Erythroblast (primary cell): ENCODE data around the gene HSD11B1L.
"Not testable (repeated sequence)": the region's sequence is repeated elsewhere in the genome, so short reads cannot be mapped to it uniquely, and the experiment has no call there.

ENCODE experiments used
- GATA1 ChIP-seq: IDR thresholded peaks from 2 replicates; pipeline ENCODE4 v1.6.1; 2011; ENCODE audit warnings: low read depth, mild to moderate bottlenecking, control low read depth, low read length, moderate library complexity
- POLR2A ChIP-seq: IDR thresholded peaks from 2 replicates; pipeline ENCODE4 v1.6.1; 2011; ENCODE audit warnings: mild to moderate bottlenecking, low read length

DNA sequence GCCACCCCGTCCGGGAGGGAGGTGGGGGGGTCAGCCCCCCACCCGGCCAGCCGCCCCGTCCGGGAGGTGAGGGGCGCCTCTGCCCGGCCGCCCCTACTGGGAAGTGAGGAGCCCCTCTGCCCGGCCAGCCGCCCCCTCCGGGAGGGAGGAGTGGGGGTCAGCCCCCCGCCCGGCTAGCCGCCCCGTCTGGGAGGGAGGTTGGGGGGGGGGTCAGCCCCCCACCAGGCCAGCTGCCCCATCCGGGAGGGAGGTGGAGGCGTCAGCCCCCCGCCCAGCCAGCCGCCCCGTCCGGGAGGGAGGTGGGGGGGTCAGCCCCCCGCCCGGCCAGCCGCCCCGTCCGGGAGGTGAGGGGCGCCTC is 21.2 kb downstream of the HSD11B1L start:
- not testable (repeated sequence) for TF ChIP-seq POLR2A, GATA1
